Activated naive CD8-positive, alpha-beta T cell treated with anti-CD3 and anti-CD28 coated beads, Interleukin-2, amount 10 ng/mL, durations not matched to agents 7 days and 5 days (primary cell): ENCODE data around the gene BORCS5. TPM values are rescaled to one million over a fixed set of nuclear protein-coding genes. Genes with fewer than 3 reads are reported as not detected.

Source experiments
- ATAC-seq: fragments of 150-1000 bp; cut with Tn5 transposase; one replicate; pipeline ENCODE4 v1.10.0; 2021; ENCODE audit warnings: low read depth, moderate library complexity
- POLR2A ChIA-PET: fragments of 350-600 bp; sonication (Branson Sonifier 250); formaldehyde crosslinking; loops from one replicate; lab custom pipeline; 2021; ENCODE audit warnings: antibody characterized with exemption; lab: Charles Lee
- DNase-seq: peaks from one replicate; pipeline ENCODE4 v3.0.0; 2021
- H3K27ac Mint-ChIP-seq: one replicate; pipeline ENCODE4 v1.8.0; 2022; ENCODE audit warnings: mild to moderate bottlenecking, mixed read lengths
- H3K27me3 Mint-ChIP-seq: one replicate; pipeline ENCODE4 v1.8.0; 2022; ENCODE audit warnings: mild to moderate bottlenecking, moderate library complexity, mixed read lengths
- H3K36me3 Mint-ChIP-seq: one replicate; pipeline ENCODE4 v1.8.0; 2021; ENCODE audit warnings: mild to moderate bottlenecking, mixed read lengths
- H3K4me1 Mint-ChIP-seq: one replicate; pipeline ENCODE4 v1.8.0; 2021; ENCODE audit warnings: mixed read lengths
- H3K4me3 Mint-ChIP-seq: one replicate; pipeline ENCODE4 v1.8.0; 2022; ENCODE audit warnings: mild to moderate bottlenecking, moderate library complexity, mixed read lengths
- H3K9me3 Mint-ChIP-seq: one replicate; pipeline ENCODE4 v1.8.0; 2021; ENCODE audit warnings: mixed read lengths
- total RNA-seq, 2 experiments: library from RNA; stranded (reverse); gene quantifications; one replicate each; pipeline ENCODE4 v1.2.3, GENCODE V29; 2021

BORCS5 gene
- total RNA-seq, 2 experiments from 2014 or later = 20.1 to 21.8 TPM

GRCh38 chr12:12364787-12365445 lies 8.0 kb downstream of the BORCS5 start:
- peaks cover 37% of the 10 kb centered on the region for H3K4me1 Mint-ChIP-seq

GRCh38 chr12:12365446-12365802 lies 8.5 kb downstream of the BORCS5 start:
- peaks cover 22% of the 10 kb centered on the region for H3K36me3 Mint-ChIP-seq
- H3K27me3 Mint-ChIP-seq = no peaks in the 10 kb centered on the region
- peak overlapping the region; percentile 12 for H3K4me3 Mint-ChIP-seq
- DNase-seq (no peak), ATAC-seq (no peak)
- peaks cover 33% of the 10 kb centered on the region for H3K4me1 Mint-ChIP-seq
- POLR2A ChIA-PET = interaction anchor here (0.6 to 4.6 kb wide), 2 partner anchors 7 to 14 kb away, joined by 3 to 40 read pairs; partner anchors contain the start of gene BORCS5
- peak overlapping the region; percentile 22 for H3K27ac Mint-ChIP-seq
- H3K9me3 Mint-ChIP-seq = peaks cover 2% of the 10 kb centered on the region

More at GRCh38 chr12:12364787-12365445, 8.0 kb downstream of the BORCS5 start:
- DNase-seq = no peak
- ATAC-seq = no peak
- H3K27me3 Mint-ChIP-seq = no peaks in the 10 kb centered on the region
- peaks cover 2% of the 10 kb centered on the region for H3K9me3 Mint-ChIP-seq
- no peak overlapping the region for H3K27ac Mint-ChIP-seq
- H3K4me3 Mint-ChIP-seq = peak overlapping the region; percentile 51
- POLR2A ChIA-PET = interaction anchor here (0.6 to 4.6 kb wide), 2 partner anchors 7 to 13 kb away, joined by 3 to 40 read pairs; partner anchors contain the start of gene BORCS5
- H3K36me3 Mint-ChIP-seq = peaks cover 22% of the 10 kb centered on the region

GRCh38 chr12:12365931-12366431 lies 9.1 kb downstream of the BORCS5 start:
- H3K4me1 Mint-ChIP-seq = peaks cover 33% of the 10 kb centered on the region
- H3K9me3 Mint-ChIP-seq = peaks cover 2% of the 10 kb centered on the region
- H3K27me3 Mint-ChIP-seq = no peaks in the 10 kb centered on the region
- peaks cover 22% of the 10 kb centered on the region for H3K36me3 Mint-ChIP-seq
- DNase-seq = no peak
- H3K27ac Mint-ChIP-seq = peak overlapping the region; percentile 22
- ATAC-seq = peak; percentile 84
- POLR2A ChIA-PET = interaction anchor here (4.6 kb wide), 1 partner anchor 8 kb away, joined by 40 read pairs; the partner anchor contains the start of gene BORCS5
- peak overlapping the region; percentile 12 for H3K4me3 Mint-ChIP-seq

GRCh38 chr12:12366701-12367481 lies 10.0 kb downstream of the BORCS5 start:
- POLR2A ChIA-PET = interaction anchor here (0.6 to 4.6 kb wide), 2 partner anchors 9 to 82 kb away, joined by 3 to 40 read pairs; partner anchors contain the start of gene BORCS5
- peaks cover 22% of the 10 kb centered on the region for H3K36me3 Mint-ChIP-seq
- H3K9me3 Mint-ChIP-seq = peaks cover 2% of the 10 kb centered on the region
- ATAC-seq = no peak
- H3K27me3 Mint-ChIP-seq = no peaks in the 10 kb centered on the region
- H3K27ac Mint-ChIP-seq = no peak overlapping the region
- no peak for DNase-seq
- H3K4me1 Mint-ChIP-seq = peaks cover 27% of the 10 kb centered on the region
- H3K4me3 Mint-ChIP-seq = no peak overlapping the region

- Mint-ChIP-seq H3K4me3 (no peak overlapping the region), H3K27me3 (no peaks in the 10 kb centered on the region), H3K9me3 (peaks cover 2% of the 10 kb centered on the region), H3K36me3 (peaks cover 22% of the 10 kb centered on the region), H3K27ac (no peak overlapping the region), H3K4me1 (peaks cover 25% of the 10 kb centered on the region)
- DNase-seq (no peak), ATAC-seq (no peak)
- POLR2A ChIA-PET = interaction anchor here (4.6 kb wide), 1 partner anchor 10 kb away, joined by 40 read pairs; the partner anchor contains the start of gene BORCS5
Measured at GRCh38 chr12:12367482-12367998, 10.7 kb downstream of the BORCS5 start.

GRCh38 chr12:12372946-12373722 lies 16.3 kb downstream of the BORCS5 start:
- no peaks in the 10 kb centered on the region for H3K27me3 Mint-ChIP-seq
- DNase-seq (no peak), ATAC-seq (no peak)
- H3K4me1 Mint-ChIP-seq = peaks cover 6% of the 10 kb centered on the region
- POLR2A ChIA-PET = no interaction called here
- H3K27ac Mint-ChIP-seq = no peak overlapping the region
- no peaks in the 10 kb centered on the region for H3K9me3 Mint-ChIP-seq
- peaks cover 15% of the 10 kb centered on the region for H3K36me3 Mint-ChIP-seq
- H3K4me3 Mint-ChIP-seq = no peak overlapping the region

GRCh38 chr12:12376646-12377448 lies 20.0 kb downstream of the BORCS5 start:
- Mint-ChIP-seq H3K27me3 (no peaks in the 10 kb centered on the region), H3K27ac (peak overlapping the region; percentile 39), H3K4me1 (peaks cover 20% of the 10 kb centered on the region), H3K9me3 (no peaks in the 10 kb centered on the region), H3K4me3 (no peak overlapping the region), H3K36me3 (peaks cover 23% of the 10 kb centered on the region)
- POLR2A ChIA-PET = interaction anchor here (0.6 to 3.9 kb wide), 11 partner anchors 20 to 360 kb away, joined by 3 to 17 read pairs (median 6); partner anchors contain the start of genes BORCS5, CDKN1B, DUSP16 and GPR19
- ATAC-seq (peak; percentile 68), DNase-seq (no peak)

- Mint-ChIP-seq H3K4me1 (peaks cover 25% of the 10 kb centered on the region), H3K36me3 (peaks cover 37% of the 10 kb centered on the region), H3K4me3 (no peak overlapping the region), H3K9me3 (peaks cover 5% of the 10 kb centered on the region), H3K27me3 (no peaks in the 10 kb centered on the region), H3K27ac (peak overlapping the region; percentile 52)
- DNase-seq (no peak), ATAC-seq (no peak)
- POLR2A ChIA-PET = interaction anchor here (0.7 to 3.9 kb wide), 6 partner anchors 19 to 358 kb away, joined by 3 to 17 read pairs (median 3); partner anchors contain the start of gene BORCS5
Measured at GRCh38 chr12:12378616-12379015, 21.7 kb downstream of the BORCS5 start.

- H3K4me1 Mint-ChIP-seq = peaks cover 36% of the 10 kb centered on the region
- POLR2A ChIA-PET = interaction anchor here (0.5 to 1.3 kb wide), 11 partner anchors 18 to 346 kb away, joined by 3 to 7 read pairs (median 3); partner anchors contain the start of genes BORCS5 and DUSP16
- H3K36me3 Mint-ChIP-seq = peaks cover 47% of the 10 kb centered on the region
Measured at GRCh38 chr12:12379831-12380730, 23.2 kb downstream of the BORCS5 start.

GRCh38 chr12:12380949-12381593 lies 24.2 kb downstream of the BORCS5 start:
- ATAC-seq = no peak
- no peak overlapping the region for H3K4me3 Mint-ChIP-seq
- peaks cover 8% of the 10 kb centered on the region for H3K9me3 Mint-ChIP-seq
- H3K36me3 Mint-ChIP-seq = peaks cover 49% of the 10 kb centered on the region
- POLR2A ChIA-PET = no interaction called here
- peaks cover 45% of the 10 kb centered on the region for H3K4me1 Mint-ChIP-seq
- H3K27ac Mint-ChIP-seq = no peak overlapping the region
- no peak for DNase-seq
- no peaks in the 10 kb centered on the region for H3K27me3 Mint-ChIP-seq

More at GRCh38 chr12:12379831-12380730, 23.2 kb downstream of the BORCS5 start:
- no peaks in the 10 kb centered on the region for H3K27me3 Mint-ChIP-seq
- H3K9me3 Mint-ChIP-seq = peaks cover 8% of the 10 kb centered on the region
- DNase-seq (no peak), ATAC-seq (peak; percentile 71)
- H3K27ac Mint-ChIP-seq = peak overlapping the region; percentile 90
- H3K4me3 Mint-ChIP-seq = peak overlapping the region; percentile 36

- H3K27ac Mint-ChIP-seq = no peak overlapping the region
- ATAC-seq (no peak), DNase-seq (no peak)
- POLR2A ChIA-PET = no interaction called here
- H3K4me3 Mint-ChIP-seq = no peak overlapping the region
- peaks cover 51% of the 10 kb centered on the region for H3K36me3 Mint-ChIP-seq
- H3K27me3 Mint-ChIP-seq = no peaks in the 10 kb centered on the region
- H3K9me3 Mint-ChIP-seq = peaks cover 8% of the 10 kb centered on the region
- H3K4me1 Mint-ChIP-seq = peaks cover 47% of the 10 kb centered on the region
Measured at GRCh38 chr12:12381982-12382381, 25.1 kb downstream of the BORCS5 start.
